GM18520 (cell line): Measurements from ENCODE around the gene MTUS2.

Experiments used
- ATAC-seq: cut with Tn5 transposase; IDR thresholded peaks from one replicate; pipeline ENCODE4 v1.9.1; 2021; ENCODE audit not compliant: unreplicated experiment

MTUS2 gene

GRCh38 chr13:29103065-29103800 lies 283.1 kb downstream of the MTUS2 start:
- ATAC-seq, result no peak

GRCh38 chr13:29104461-29104860 lies 284.3 kb downstream of the MTUS2 start:
- ATAC-seq, result no peak

GRCh38 chr13:29105779-29106178 lies 285.6 kb downstream of the MTUS2 start:
- ATAC-seq, result no peak

- ATAC-seq, result no peak
Observed at GRCh38 chr13:29106651-29107050, 286.5 kb downstream of the MTUS2 start.

GRCh38 chr13:29108068-29108786 lies 288.1 kb downstream of the MTUS2 start:
- ATAC-seq, result no peak

GRCh38 chr13:29109987-29110386 lies 289.8 kb downstream of the MTUS2 start:
- ATAC-seq, result no peak

- ATAC-seq, result no peak
Observed at GRCh38 chr13:29111446-29111845, 291.3 kb downstream of the MTUS2 start.

- no peak for ATAC-seq
Observed at GRCh38 chr13:29115842-29116241, 295.7 kb downstream of the MTUS2 start.

GRCh38 chr13:29117663-29118062 lies 297.5 kb downstream of the MTUS2 start:
- no peak for ATAC-seq

GRCh38 chr13:29118471-29118870 lies 298.3 kb downstream of the MTUS2 start:
- no peak for ATAC-seq

- ATAC-seq, result no peak
Observed at GRCh38 chr13:29125191-29125933, 305.2 kb downstream of the MTUS2 start.

GRCh38 chr13:29125934-29126424 lies 305.8 kb downstream of the MTUS2 start:
- ATAC-seq, result no peak

- ATAC-seq, result no peak
Observed at GRCh38 chr13:29129616-29130015, 309.5 kb downstream of the MTUS2 start.

GRCh38 chr13:29131159-29131558 lies 311.0 kb downstream of the MTUS2 start:
- ATAC-seq, result no peak

- no peak for ATAC-seq
Observed at GRCh38 chr13:29131881-29132668, 311.9 kb downstream of the MTUS2 start.

GRCh38 chr13:29136341-29136740 lies 316.2 kb downstream of the MTUS2 start:
- no peak for ATAC-seq

- no peak for ATAC-seq
Observed at GRCh38 chr13:29137016-29137415, 316.9 kb downstream of the MTUS2 start.

GRCh38 chr13:29137995-29138394 lies 317.9 kb downstream of the MTUS2 start:
- ATAC-seq, result no peak

GRCh38 chr13:29140277-29140676 lies 320.1 kb downstream of the MTUS2 start:
- no peak for ATAC-seq

GRCh38 chr13:29143847-29144246 lies 323.7 kb downstream of the MTUS2 start:
- ATAC-seq, result no peak

- no peak for ATAC-seq
Observed at GRCh38 chr13:29154390-29154789, 334.3 kb downstream of the MTUS2 start.
